Esophagus (tissue), 2 donors: ENCODE results near the gene SLC38A8. TPM values are rescaled to one million over a fixed set of nuclear protein-coding genes. Genes with fewer than 3 reads are reported as not detected.

Experiments used
- H3K27ac ChIP-seq, 2 donors: one replicate each; pipeline ENCODE4 v1.5.1; 2013; ENCODE audit warnings: low read depth in 2 of 2, mild to moderate bottlenecking in 2 of 2, inconsistent platforms in 1 of 2, low read length in 1 of 2, moderate library complexity in 1 of 2
- H3K27me3 ChIP-seq, 2 donors: one replicate each; pipeline ENCODE4 v1.6.1; 2013; ENCODE audit warnings: low read length in 2 of 2, control low read depth in 1 of 2, mild to moderate bottlenecking in 1 of 2; ENCODE audit not compliant: insufficient read depth in 2 of 2, control insufficient read depth in 1 of 2
- H3K36me3 ChIP-seq, 2 donors: one replicate each; pipeline ENCODE4 v1.6.1; 2013; ENCODE audit warnings: low read length in 1 of 2; ENCODE audit not compliant: control insufficient read depth in 2 of 2, insufficient read depth in 2 of 2
- H3K4me1 ChIP-seq, 2 donors: one replicate each; pipeline ENCODE4 v1.6.1; 2013; ENCODE audit warnings: low read length in 1 of 2; ENCODE audit not compliant: control insufficient read depth in 2 of 2, insufficient read depth in 2 of 2
- H3K4me3 ChIP-seq, 2 donors: one replicate each; pipeline ENCODE4 v1.5.1; 2013; ENCODE audit warnings: low read length in 2 of 2, mild to moderate bottlenecking in 2 of 2, low read depth in 1 of 2, moderate library complexity in 1 of 2
- H3K9me3 ChIP-seq, 2 donors: one replicate each; pipeline ENCODE4 v1.6.1; 2013; ENCODE audit warnings: mild to moderate bottlenecking in 2 of 2, low read depth in 1 of 2, low read length in 1 of 2, moderate library complexity in 1 of 2; ENCODE audit not compliant: control insufficient read depth in 2 of 2, insufficient read depth in 1 of 2
- WGBS, 2 donors: extraction: QIAGEN DNeasy Blood & Tissue Kit; methylation state at CpG; one replicate each; pipeline ENCODE4 v1.1.7; 2013; 5-methylcytosine and 5-hydroxymethylcytosine counted together
- polyA plus RNA-seq, 2 donors: library from polyadenylated mRNA; stranded (reverse); fragments of 200-250 nt; gene quantifications; one replicate each; pipeline ENCODE4 v1.2.3, GENCODE V29; 2013
- donor health status: healthy with polysubstance abuse.
- donor health status: Bipolar disorder and iron deficiency.

SLC38A8 gene
- polyA plus RNA-seq, 2 donors: 0.06 TPM; not detected in 1

- Histone ChIP-seq H3K36me3 (peaks cover 19 to 45% of the 10 kb centered on the region in 2 donors), H3K27ac (no peak overlapping the region)
- WGBS, 2 donors: 85 to 87% methylated on average over 7 of the region's 7 CpGs
Measured at GRCh38 chr16:84061236-84061819, 18.7 kb upstream of the SLC38A8 start.

GRCh38 chr16:84059946-84060901 is 17.6 kb upstream of the SLC38A8 start:
- Histone ChIP-seq H3K4me1 (no peaks in the 10 kb centered on the region), H3K27ac (no peak overlapping the region), H3K27me3 (no peaks in the 10 kb centered on the region), H3K36me3 (peaks cover 22 to 49% of the 10 kb centered on the region in 2 donors), H3K4me3 (no peak overlapping the region), H3K9me3 (no peaks in the 10 kb centered on the region)
- 94 to 95% methylated on average over 28 of the region's 28 CpGs for WGBS, 2 donors

More at GRCh38 chr16:84061236-84061819, 18.7 kb upstream of the SLC38A8 start:
- Histone ChIP-seq H3K9me3 (no peaks in the 10 kb centered on the region), H3K27me3 (no peaks in the 10 kb centered on the region), H3K4me1 (no peaks in the 10 kb centered on the region), H3K4me3 (no peak overlapping the region)

GRCh38 chr16:84059111-84059510 is 16.5 kb upstream of the SLC38A8 start:
- Histone ChIP-seq H3K9me3 (no peaks in the 10 kb centered on the region), H3K4me1 (no peaks in the 10 kb centered on the region), H3K4me3 (no peak overlapping the region), H3K36me3 (peaks cover 30 to 59% of the 10 kb centered on the region in 2 donors), H3K27ac (no peak overlapping the region), H3K27me3 (no peaks in the 10 kb centered on the region)
- 84% methylated on average over 11 of the region's 11 CpGs for WGBS, 2 donors

- H3K4me3 ChIP-seq: no peak overlapping the region
- 92 to 94% methylated on average over 11 of the region's 11 CpGs for WGBS, 2 donors
- H3K9me3 ChIP-seq: no peaks in the 10 kb centered on the region
- peaks cover 31 to 61% of the 10 kb centered on the region in 2 donors for H3K36me3 ChIP-seq
- no peak overlapping the region for H3K27ac ChIP-seq
- H3K27me3 ChIP-seq: no peaks in the 10 kb centered on the region
- no peaks in the 10 kb centered on the region for H3K4me1 ChIP-seq
Measured at GRCh38 chr16:84058664-84059063, 16.1 kb upstream of the SLC38A8 start.

GRCh38 chr16:84058211-84058610 is 15.6 kb upstream of the SLC38A8 start:
- Histone ChIP-seq H3K9me3 (no peaks in the 10 kb centered on the region), H3K27me3 (no peaks in the 10 kb centered on the region), H3K27ac (no peak overlapping the region), H3K4me3 (peak overlapping the region in 1 of 2 donors; percentile 4), H3K4me1 (no peaks in the 10 kb centered on the region), H3K36me3 (peaks cover 33 to 64% of the 10 kb centered on the region in 2 donors)
- WGBS, 2 donors: 91 to 95% methylated on average over 15 of the region's 15 CpGs

- Histone ChIP-seq H3K9me3 (no peaks in the 10 kb centered on the region), H3K27ac (no peak overlapping the region), H3K4me1 (no peaks in the 10 kb centered on the region), H3K36me3 (peaks cover 35 to 60% of the 10 kb centered on the region in 2 donors), H3K27me3 (no peaks in the 10 kb centered on the region), H3K4me3 (no peak overlapping the region)
- WGBS, 2 donors: 89 to 92% methylated on average over 7 of the region's 7 CpGs
Measured at GRCh38 chr16:84056933-84057332, 14.3 kb upstream of the SLC38A8 start.

GRCh38 chr16:84055801-84056634 is 13.4 kb upstream of the SLC38A8 start:
- H3K27ac ChIP-seq: no peak overlapping the region
- no peaks in the 10 kb centered on the region for H3K9me3 ChIP-seq
- no peaks in the 10 kb centered on the region for H3K27me3 ChIP-seq
- 88 to 90% methylated on average over 19 of the region's 19 CpGs for WGBS, 2 donors
- H3K4me1 ChIP-seq: no peaks in the 10 kb centered on the region
- peaks cover 35 to 54% of the 10 kb centered on the region in 2 donors for H3K36me3 ChIP-seq
- no peak overlapping the region for H3K4me3 ChIP-seq

GRCh38 chr16:84055366-84055765 is 12.8 kb upstream of the SLC38A8 start:
- peaks cover 33 to 54% of the 10 kb centered on the region in 2 donors for H3K36me3 ChIP-seq
- 57 to 60% methylated on average over 5 of the region's 5 CpGs for WGBS, 2 donors
- no peaks in the 10 kb centered on the region for H3K9me3 ChIP-seq
- H3K27ac ChIP-seq: no peak overlapping the region
- no peak overlapping the region for H3K4me3 ChIP-seq
- no peaks in the 10 kb centered on the region for H3K27me3 ChIP-seq
- H3K4me1 ChIP-seq: no peaks in the 10 kb centered on the region

GRCh38 chr16:84054916-84055315 is 12.3 kb upstream of the SLC38A8 start:
- peaks cover 29 to 52% of the 10 kb centered on the region in 2 donors for H3K36me3 ChIP-seq
- H3K27ac ChIP-seq: no peak overlapping the region
- H3K9me3 ChIP-seq: no peaks in the 10 kb centered on the region
- H3K27me3 ChIP-seq: no peaks in the 10 kb centered on the region
- WGBS, 2 donors: 80 to 84% methylated on average over 13 of the region's 13 CpGs
- no peak overlapping the region for H3K4me3 ChIP-seq
- H3K4me1 ChIP-seq: no peaks in the 10 kb centered on the region
